ENCODE measurements around the gene TMEM231.

TMEM231 gene

DNA sequence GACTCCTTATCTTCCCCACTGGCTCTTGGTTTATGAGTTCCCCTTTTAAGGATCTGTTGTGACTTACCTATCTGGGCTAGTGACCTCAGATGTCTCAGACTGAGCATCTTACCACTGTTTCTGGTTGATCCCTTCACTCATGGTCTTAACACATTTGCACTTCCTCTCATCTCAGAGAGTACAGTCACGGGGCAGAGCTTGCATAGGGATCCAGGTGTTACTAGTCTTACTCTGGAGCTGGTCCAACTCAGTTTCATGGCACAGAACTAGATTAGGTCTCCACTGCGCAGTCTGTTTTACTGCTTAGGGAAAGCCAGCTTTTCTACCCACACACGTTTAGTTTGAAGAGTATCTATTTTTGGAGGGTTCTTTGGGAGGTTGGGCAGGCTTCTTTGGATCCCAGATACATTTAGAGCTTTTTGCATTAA, 20.3 kb upstream of the TMEM231 start:
- Histone ChIP-seq H3K36me3 (ENCODE audit: insufficient read depth, low read length) (peaks cover 20% of the 10 kb centered on the region), H3K9ac (ENCODE audit: low read depth, low read length) (no peak overlapping the region), H3K4me1 (ENCODE audit: insufficient read depth, low read length) (peaks cover 9% of the 10 kb centered on the region), H3K9me3 (ENCODE audit: control insufficient read depth, insufficient read depth, low read length) (no peaks in the 10 kb centered on the region)

DNA sequence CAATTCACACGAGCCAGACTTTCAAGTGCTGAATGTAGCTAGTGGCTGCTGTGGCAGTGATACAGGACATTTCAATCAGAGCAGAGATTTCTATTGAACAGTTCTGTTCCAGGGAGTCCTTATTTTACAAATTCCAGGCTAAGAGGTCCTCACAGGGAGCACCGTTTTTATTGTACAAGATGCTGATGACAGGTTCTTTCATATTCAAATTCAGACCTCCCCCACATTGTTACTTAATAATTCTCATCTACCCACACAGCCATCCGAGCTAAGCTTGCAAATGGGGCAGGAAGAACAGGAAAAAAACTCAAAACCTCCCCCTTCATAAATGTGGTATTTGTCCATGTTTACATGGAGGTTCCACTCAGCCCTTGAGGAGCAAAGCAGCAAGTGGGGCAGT, 19.9 kb upstream of the TMEM231 start:
- Histone ChIP-seq H3K4me1 (ENCODE audit: insufficient read depth, low read length) (peaks cover 9% of the 10 kb centered on the region), H3K36me3 (ENCODE audit: insufficient read depth, low read length) (peaks cover 23% of the 10 kb centered on the region), H3K9me3 (ENCODE audit: control insufficient read depth, insufficient read depth, low read length) (no peaks in the 10 kb centered on the region), H3K9ac (ENCODE audit: low read depth, low read length) (no peak overlapping the region)

DNA sequence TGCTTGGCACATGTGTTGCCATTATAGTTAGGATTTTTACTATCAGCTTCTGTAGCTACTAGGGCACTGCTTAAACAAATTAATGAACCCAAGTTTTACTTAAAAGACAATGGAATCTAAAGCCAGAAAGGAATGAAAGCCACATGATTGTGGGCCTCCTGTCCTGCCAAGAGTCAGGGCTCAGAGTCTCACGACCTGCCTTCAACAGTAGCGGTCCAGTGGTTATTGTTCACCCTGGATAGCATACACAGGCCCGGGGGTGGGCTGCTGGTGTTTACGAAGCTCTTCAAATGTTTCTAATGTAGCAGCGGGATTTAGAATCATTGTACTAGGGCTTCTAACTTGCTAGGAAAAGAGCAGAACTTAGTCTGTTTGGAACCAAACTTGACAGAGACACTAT, 17.9 kb upstream of the TMEM231 start:
- Histone ChIP-seq H3K9ac (ENCODE audit: low read depth, low read length) (no peak overlapping the region), H3K4me1 (ENCODE audit: insufficient read depth, low read length) (peaks cover 9% of the 10 kb centered on the region), H3K9me3 (ENCODE audit: control insufficient read depth, insufficient read depth, low read length) (no peaks in the 10 kb centered on the region), H3K36me3 (ENCODE audit: insufficient read depth, low read length) (peaks cover 21% of the 10 kb centered on the region)

DNA sequence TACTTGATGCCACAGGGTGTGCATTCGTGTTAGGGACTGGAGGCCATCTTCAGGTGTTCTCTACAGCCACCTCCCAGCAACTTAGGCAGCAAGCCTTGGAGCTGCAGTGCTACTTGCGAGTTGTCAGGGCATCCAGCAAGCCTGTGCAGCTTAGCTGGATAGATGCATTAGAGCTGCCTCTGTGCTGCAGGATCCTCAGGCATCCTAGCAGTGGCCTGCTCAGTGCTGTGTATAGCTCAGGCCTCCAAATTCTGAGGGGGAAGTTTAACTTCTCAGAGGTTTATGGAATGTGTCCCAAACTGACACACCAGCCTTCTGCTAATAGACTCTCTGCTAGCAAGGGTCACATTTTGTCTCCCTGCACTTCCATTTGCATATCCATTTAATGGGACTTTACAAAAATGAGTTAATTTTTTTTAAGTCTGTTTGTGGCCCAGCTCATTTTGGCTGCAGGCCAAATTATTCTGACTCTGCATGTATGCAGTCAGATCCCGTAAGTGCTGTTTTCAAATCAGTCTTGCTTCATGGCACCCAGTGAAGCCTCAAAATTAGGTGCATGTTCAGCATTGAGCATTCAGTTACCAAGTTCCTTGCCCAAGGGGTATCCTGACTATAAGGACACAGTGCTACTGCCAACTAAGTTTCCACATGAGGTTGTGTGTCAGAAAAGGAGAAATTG, 17.0 kb upstream of the TMEM231 start:
- no peak overlapping the region for H3K9ac ChIP-seq (ENCODE audit: low read depth, low read length)
- peaks cover 9% of the 10 kb centered on the region for H3K4me1 ChIP-seq (ENCODE audit: insufficient read depth, low read length)
- no peaks in the 10 kb centered on the region for H3K9me3 ChIP-seq (ENCODE audit: control insufficient read depth, insufficient read depth, low read length)
- H3K36me3 ChIP-seq (ENCODE audit: insufficient read depth, low read length) = peaks cover 24% of the 10 kb centered on the region

DNA sequence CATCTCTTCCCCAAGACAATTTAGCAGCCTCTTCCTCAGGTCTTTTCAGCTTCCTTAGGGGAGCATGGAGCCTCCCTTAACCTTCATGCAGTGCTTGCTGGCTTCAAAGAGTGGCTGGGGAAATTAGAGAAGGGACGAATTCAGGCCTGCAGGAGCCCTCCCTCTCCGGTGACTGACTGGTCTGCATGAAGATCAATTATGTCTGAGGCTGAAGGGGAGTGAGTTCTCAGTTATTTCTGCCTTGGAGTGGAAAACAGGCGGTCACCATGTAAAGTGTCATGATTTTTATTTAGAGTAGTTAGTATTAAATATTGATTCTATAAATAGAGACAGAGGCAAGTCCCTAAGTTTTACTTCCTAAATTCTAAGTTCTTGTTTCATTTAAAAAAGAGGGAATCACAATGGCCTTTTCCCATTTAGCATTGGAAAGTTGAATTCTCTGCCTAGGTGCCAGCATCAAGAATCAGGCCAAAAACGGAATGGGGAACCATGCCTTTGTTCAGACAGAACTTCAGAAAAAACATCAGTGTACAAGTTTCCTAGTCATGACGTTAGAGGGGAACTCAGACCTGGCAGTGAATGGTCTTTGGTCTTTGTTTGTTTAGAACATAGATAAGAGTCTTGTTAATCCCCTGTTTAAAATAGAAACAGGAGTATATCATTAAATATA, 14.5 kb upstream of the TMEM231 start:
- H3K4me1 ChIP-seq (ENCODE audit: insufficient read depth, low read length) = no peaks in the 10 kb centered on the region
- no peak overlapping the region for H3K9ac ChIP-seq (ENCODE audit: low read depth, low read length)
- H3K9me3 ChIP-seq (ENCODE audit: control insufficient read depth, insufficient read depth, low read length) = no peaks in the 10 kb centered on the region
- H3K36me3 ChIP-seq (ENCODE audit: insufficient read depth, low read length) = peaks cover 20% of the 10 kb centered on the region

DNA sequence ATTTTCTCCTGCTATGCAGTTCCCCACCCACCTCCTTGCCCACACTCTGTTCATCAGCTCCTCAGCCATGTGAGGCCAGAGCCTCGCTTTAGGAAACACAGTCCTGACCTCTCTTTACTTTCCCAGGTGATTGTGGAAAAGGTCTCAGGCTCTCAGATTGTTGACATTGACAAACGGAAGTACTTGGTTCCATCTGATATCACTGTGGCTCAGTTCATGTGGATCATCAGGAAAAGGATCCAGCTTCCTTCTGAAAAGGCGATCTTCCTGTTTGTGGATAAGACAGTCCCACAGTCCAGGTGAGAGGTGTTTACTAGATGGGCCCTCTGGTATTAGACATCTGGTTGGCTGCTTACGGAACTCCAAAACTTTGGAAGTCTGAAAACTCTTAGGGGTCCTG, 11.9 kb upstream of the TMEM231 start:
- Histone ChIP-seq H3K36me3 (ENCODE audit: insufficient read depth, low read length) (peaks cover 15% of the 10 kb centered on the region), H3K9me3 (ENCODE audit: control insufficient read depth, insufficient read depth, low read length) (no peaks in the 10 kb centered on the region), H3K4me1 (ENCODE audit: insufficient read depth, low read length) (peaks cover 13% of the 10 kb centered on the region), H3K9ac (ENCODE audit: low read depth, low read length) (no peak overlapping the region)

DNA sequence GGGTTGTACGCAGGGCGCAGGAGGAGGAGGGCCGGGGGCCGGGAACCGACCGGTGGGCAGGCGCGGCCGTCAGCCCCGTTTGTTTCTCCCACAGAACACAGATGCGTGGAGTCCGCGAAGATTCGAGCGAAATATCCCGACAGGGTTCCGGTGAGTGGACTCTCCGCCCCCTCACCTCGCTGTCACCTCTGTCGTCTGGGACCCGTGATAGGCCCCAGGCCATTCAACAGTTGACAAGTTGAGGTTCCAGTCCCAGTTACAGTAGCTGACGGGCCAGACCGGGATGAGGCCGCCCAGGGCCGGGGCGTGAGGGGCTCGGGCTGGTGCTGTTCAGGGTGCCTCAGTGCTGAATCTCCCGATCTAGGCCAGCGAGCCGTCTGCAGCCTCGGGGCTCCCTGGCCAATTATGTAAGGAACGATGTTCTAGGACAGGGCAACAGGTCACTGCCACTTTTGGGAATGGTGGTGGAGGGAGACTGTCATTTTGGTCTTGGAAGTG, 10.8 kb upstream of the TMEM231 start:
- Histone ChIP-seq H3K9me3 (ENCODE audit: control insufficient read depth, insufficient read depth, low read length) (no peaks in the 10 kb centered on the region), H3K36me3 (ENCODE audit: insufficient read depth, low read length) (peaks cover 15% of the 10 kb centered on the region), H3K4me1 (ENCODE audit: insufficient read depth, low read length) (peaks cover 13% of the 10 kb centered on the region), H3K9ac (ENCODE audit: low read depth, low read length) (peak overlapping the region; percentile 97)

DNA sequence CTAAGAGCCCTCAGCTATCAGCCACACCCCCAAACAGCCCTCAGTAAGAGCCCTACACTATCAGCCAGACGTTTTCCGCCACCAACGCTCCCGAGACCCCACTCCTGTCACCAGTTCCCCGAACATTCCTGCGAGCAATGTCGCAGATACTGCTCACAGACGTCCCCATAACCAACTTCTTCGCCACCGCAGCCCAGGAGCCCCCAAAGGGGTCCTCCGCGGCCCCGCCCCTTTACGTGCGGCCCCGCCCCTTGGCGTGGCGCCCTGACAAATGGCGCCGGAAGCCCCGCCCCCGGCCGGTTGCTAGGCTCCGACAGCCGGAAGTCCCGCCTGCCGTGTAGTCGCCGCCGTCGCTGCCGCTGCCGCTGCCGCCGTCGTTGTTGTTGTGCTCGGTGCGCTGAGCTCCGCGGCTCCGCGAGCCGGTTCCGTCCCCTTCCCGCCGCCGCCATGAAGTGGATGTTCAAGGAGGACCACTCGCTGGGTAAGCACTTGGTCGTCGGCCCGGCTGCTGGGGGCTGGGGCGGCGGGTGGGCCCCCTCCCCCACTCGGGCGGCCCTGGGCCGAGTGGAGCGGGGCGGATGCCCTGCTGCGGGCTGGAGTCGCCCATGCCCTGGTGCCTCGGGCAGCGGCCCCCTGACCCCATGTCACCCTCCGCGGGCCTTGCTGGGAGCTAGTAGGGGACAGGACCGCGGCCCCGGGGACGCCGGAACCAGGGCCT, 10.1 kb upstream of the TMEM231 start, which contains the start of gene GABARAPL2:
Gene GABARAPL2 (plus strand): TSS at position 340 of the 718 bp plus-strand sequence. CDS start 108 bp downstream, at position 448.
- Histone ChIP-seq H3K4me1 (ENCODE audit: insufficient read depth, low read length) (peaks cover 13% of the 10 kb centered on the region), H3K9ac (ENCODE audit: low read depth, low read length) (peak within 1 kb of the TSS; percentile 97), H3K36me3 (ENCODE audit: insufficient read depth, low read length) (peaks cover 14% of the 10 kb centered on the region), H3K9me3 (ENCODE audit: control insufficient read depth, insufficient read depth, low read length) (no peaks in the 10 kb centered on the region)

DNA sequence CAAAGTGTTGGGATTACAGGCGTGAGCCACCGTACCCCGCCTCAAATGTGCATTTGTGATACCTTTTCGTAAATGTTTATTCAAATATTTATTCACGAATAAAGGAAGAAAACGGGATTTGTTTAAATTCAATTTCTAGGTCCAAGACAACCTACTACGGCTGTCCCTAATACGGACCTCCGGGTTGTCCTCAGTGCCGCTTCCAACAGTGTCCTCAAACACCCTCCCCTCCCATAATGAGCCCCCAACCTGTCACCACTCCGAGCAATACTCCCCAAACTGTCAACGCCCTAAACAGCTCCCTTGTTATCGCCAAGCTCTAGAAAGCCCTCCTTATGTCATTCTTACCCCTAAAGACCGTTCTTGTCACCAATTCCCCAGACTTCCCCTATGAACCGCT, 9.6 kb upstream of the TMEM231 start:
- peak overlapping the region; percentile 97 for H3K9ac ChIP-seq (ENCODE audit: low read depth, low read length)
- H3K36me3 ChIP-seq (ENCODE audit: insufficient read depth, low read length) = peaks cover 11% of the 10 kb centered on the region
- peaks cover 13% of the 10 kb centered on the region for H3K4me1 ChIP-seq (ENCODE audit: insufficient read depth, low read length)
- H3K9me3 ChIP-seq (ENCODE audit: control insufficient read depth, insufficient read depth, low read length) = no peaks in the 10 kb centered on the region

DNA sequence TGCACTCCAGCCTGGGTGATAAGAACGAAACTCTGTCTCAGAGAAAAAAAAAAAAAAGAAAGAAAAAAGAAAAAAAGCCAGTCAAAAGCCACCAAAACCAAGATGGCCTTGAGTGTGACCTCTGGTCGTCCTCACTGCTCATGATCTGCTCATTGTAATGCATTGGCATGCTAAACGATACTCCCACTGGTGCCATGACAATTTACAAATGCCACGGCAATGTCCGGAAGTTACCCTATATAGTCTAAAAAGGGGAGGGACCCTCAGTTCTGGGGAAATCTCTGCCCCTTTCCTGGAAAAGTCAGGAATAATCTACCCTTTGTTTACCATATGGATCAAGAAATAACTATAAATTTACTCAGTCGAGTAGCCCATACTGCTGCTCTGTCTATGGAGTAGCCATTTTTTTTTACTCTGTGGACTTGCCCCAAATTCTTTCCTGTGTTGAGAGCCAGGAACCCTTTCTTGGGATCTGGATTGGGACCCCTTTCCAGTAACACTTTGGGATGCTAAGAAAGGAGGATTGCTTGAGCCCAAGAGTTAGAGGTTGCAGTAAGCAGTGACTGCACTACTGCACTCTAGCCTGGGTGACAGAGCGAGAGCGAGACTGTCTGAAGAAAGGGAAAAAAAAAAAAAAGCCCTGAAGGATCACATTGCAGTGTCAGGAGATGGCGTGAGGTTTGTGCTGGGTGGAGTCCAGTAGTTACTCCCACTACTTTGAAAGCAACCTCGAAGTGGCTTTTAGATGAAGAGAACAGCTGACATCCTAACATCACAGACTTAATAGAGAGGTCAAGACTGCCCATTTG, 3.7 kb upstream of the TMEM231 start:
- H3K36me3 ChIP-seq (ENCODE audit: insufficient read depth, low read length) = no peaks in the 10 kb centered on the region
- H3K9me3 ChIP-seq (ENCODE audit: control insufficient read depth, insufficient read depth, low read length) = no peaks in the 10 kb centered on the region
- no peak overlapping the region for H3K9ac ChIP-seq (ENCODE audit: low read depth, low read length)
- H3K4me1 ChIP-seq (ENCODE audit: insufficient read depth, low read length) = peaks cover 13% of the 10 kb centered on the region

DNA sequence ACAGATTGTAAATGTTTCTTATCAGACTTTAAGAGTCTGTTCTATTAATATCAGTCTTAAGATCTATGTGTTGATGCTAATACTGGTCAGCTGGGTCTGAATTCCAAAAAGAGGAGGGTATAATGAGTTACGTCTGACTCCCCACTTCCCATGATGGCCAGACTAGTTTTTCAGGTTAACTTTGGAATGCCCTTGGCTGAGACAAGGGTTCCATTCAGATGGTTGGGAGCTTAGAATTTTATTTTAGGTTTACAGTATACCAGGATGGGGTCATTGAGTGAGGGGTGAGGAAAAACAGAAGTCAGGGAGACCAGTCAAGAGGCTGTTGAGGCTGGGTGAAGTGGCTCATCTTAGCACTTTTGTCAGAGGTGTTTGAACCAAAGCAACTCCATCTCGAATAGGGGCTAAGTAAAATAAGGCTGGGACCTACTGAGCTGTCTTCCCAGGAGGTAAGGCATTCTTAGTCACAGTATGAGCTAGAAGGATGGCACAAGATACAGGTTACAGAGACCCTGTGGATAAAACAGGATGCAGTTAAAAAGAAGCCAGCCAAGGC, 2.9 kb upstream of the TMEM231 start:
- Histone ChIP-seq H3K9me3 (ENCODE audit: control insufficient read depth, insufficient read depth, low read length) (no peaks in the 10 kb centered on the region), H3K4me1 (ENCODE audit: insufficient read depth, low read length) (peaks cover 5% of the 10 kb centered on the region), H3K9ac (ENCODE audit: low read depth, low read length) (no peak overlapping the region), H3K36me3 (ENCODE audit: insufficient read depth, low read length) (no peaks in the 10 kb centered on the region)

DNA sequence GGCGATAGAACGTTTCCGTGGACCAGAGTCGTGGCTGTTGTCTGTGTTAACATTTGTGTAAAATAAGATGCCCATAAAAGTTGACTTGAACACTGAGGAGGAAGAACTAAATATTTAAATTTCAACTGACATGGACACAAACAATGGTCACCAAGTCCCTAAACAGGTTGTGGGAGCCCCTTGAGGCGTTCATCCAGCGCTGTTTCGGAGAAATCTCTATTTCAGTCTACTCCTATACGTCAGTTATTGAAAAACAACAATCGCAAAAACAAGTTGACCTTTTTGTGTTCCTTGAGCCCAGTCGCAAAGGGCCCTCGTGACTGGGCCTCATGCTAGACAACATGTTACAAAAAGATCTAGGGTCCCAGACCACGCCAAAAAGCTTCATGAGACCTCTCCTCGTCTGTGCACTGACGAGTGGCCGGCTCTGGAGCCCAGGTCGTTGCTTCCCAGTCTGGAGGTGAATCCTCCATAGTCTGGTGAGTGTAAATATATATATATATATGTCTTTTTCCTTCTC, 439 bp upstream of the TMEM231 start:
- H3K9me3 ChIP-seq (ENCODE audit: control insufficient read depth, insufficient read depth, low read length) = no peaks in the 10 kb centered on the region
- H3K9ac ChIP-seq (ENCODE audit: low read depth, low read length) = peak overlapping the region; percentile 91; the same call in 1 of the 2 replicates
- no peaks in the 10 kb centered on the region for H3K36me3 ChIP-seq (ENCODE audit: insufficient read depth, low read length)
- H3K4me1 ChIP-seq (ENCODE audit: insufficient read depth, low read length) = peaks cover 3% of the 10 kb centered on the region; the same call in 1 of the 2 replicates

DNA sequence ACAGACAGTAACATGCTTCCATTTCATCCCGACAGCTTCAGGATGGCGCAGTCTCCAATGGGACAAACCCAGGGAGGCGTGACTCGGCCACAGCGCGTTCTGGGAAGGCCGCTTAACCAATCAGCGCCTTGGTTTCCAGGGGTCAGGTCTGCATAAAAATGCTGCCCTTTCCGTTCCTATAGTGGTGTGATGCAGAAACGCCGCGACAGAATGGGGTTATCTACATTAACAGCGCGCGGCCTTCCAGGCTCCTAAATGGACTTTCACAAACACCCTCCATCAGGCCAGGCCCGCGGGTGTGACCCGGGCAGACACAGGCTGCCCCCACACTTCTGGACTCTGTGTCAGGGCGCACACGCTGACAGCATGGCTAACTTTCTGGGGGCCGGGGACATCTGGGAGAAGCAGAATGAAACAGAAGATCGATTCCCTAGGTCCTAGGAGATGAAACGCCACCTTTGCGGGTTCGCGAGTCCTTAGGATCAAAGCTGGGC, 792 bp downstream of the TMEM231 start:
- no peaks in the 10 kb centered on the region for H3K9me3 ChIP-seq (ENCODE audit: control insufficient read depth, insufficient read depth, low read length)
- peaks cover 3% of the 10 kb centered on the region; the same call in 1 of the 2 replicates for H3K4me1 ChIP-seq (ENCODE audit: insufficient read depth, low read length)
- H3K9ac ChIP-seq (ENCODE audit: low read depth, low read length) = peak overlapping the region; percentile 91
- no peaks in the 10 kb centered on the region for H3K36me3 ChIP-seq (ENCODE audit: insufficient read depth, low read length)

Data from ES-I3 (cell line).